GM12878 (cell line): ENCODE results near the gene NF1. TPM values are rescaled to one million over a fixed set of nuclear protein-coding genes. Genes with fewer than 3 reads are reported as not detected.

ENCODE experiments used
- ATAC-seq: fragments of 200-7000 bp; cut with Tn5 transposase; 3 replicates; pipeline ENCODE4 v1.9.1; 2020; ENCODE audit warnings: mild to moderate bottlenecking, moderate library complexity
- BruUV-seq: library from RNA; stranded (reverse); fragments of 400-500 nt; replicated peaks from 2 replicates; lab custom pipeline; 2021; lab: Mats Ljungman, UMichigan
- CTCF ChIA-PET: fragments of 300-600 bp; sonication (Branson Sonifier 250); formaldehyde crosslinking; extraction: SDS; loops from one replicate; lab custom pipeline; 2021; ENCODE audit warnings: inconsistent platforms; lab: Yijun Ruan, JAX
- POLR2A ChIA-PET: fragments of 350-600 bp; formaldehyde crosslinking; extraction: SDS; loops from one replicate; lab custom pipeline; 2021; ENCODE audit warnings: inconsistent platforms; lab: Charles Lee
- RAD21 ChIA-PET: fragments of 300-600 bp; sonication (Branson Sonifier 250); formaldehyde crosslinking; loops from one replicate; lab custom pipeline; 2023; ENCODE audit warnings: antibody characterized with exemption; ENCODE audit not compliant: unreplicated experiment; lab: Charles Lee
- SMC1A ChIA-PET: fragments of 300-600 bp; sonication (Branson Sonifier 250); formaldehyde crosslinking; loops from one replicate; lab custom pipeline; 2023; ENCODE audit not compliant: unreplicated experiment, uncharacterized antibody; lab: Charles Lee
- DNase-seq: peaks from one replicate; pipeline ENCODE4 v3.0.0-alpha.2; 2011; ENCODE audit warnings: low read depth, low spot score
- FAIRE-seq: peaks from 3 replicates; lab custom pipeline; 2011; peaks lifted over from hg19 to GRCh38; lab: Jason Lieb, UNC
- H2AFZ ChIP-seq: 2 replicates; pipeline ENCODE4 v1.6.0; 2011; ENCODE audit warnings: low read depth, low read length, control low read depth; ENCODE audit not compliant: control insufficient read depth
- H3K27ac ChIP-seq: 2 replicates; pipeline ENCODE4 v1.5.1; 2011; ENCODE audit warnings: control low read depth; ENCODE audit not compliant: control insufficient read depth, insufficient read depth
- H3K27me3 ChIP-seq, 2 experiments: replicated peaks in 1 of 2; 2 replicates each; pipeline versions ENCODE4 v1.6.0 to v1.6.1; 2011; ENCODE audit warnings: low read length in 1 of 2; ENCODE audit not compliant: control insufficient read depth in 2 of 2, insufficient read depth in 2 of 2
- H3K36me3 ChIP-seq, 2 experiments: 2 replicates each; pipeline ENCODE4 v1.5.1; 2011; ENCODE audit warnings: low read length in 1 of 2; ENCODE audit not compliant: control insufficient read depth in 2 of 2, insufficient read depth in 2 of 2
- H3K4me1 ChIP-seq: 2 replicates; pipeline ENCODE4 v1.6.1; 2011; ENCODE audit warnings: mild to moderate bottlenecking, low read length, moderate library complexity, mixed read lengths; ENCODE audit not compliant: control insufficient read depth, insufficient read depth
- H3K4me2 ChIP-seq: 2 replicates; pipeline ENCODE4 v1.6.0; 2011; ENCODE audit warnings: control low read depth; ENCODE audit not compliant: control insufficient read depth, insufficient read depth
- H3K4me3 ChIP-seq: fragments of 200-600 bp; sonication (generic); 2 replicates; pipeline ENCODE4 v1.5.1; 2016
- H3K79me2 ChIP-seq: 2 replicates; pipeline ENCODE4 v1.6.0; 2011; ENCODE audit warnings: low read length; ENCODE audit not compliant: control insufficient read depth, insufficient read depth
- H3K9ac ChIP-seq: 2 replicates; pipeline ENCODE4 v1.8.0; 2011; ENCODE audit warnings: low read length, control low read depth, mixed read lengths; ENCODE audit not compliant: control insufficient read depth, insufficient read depth
- H3K9me3 ChIP-seq: replicated peaks from 3 replicates; pipeline ENCODE4 v1.5.1; 2011; ENCODE audit warnings: mild to moderate bottlenecking, low read length; ENCODE audit not compliant: control insufficient read depth, insufficient read depth
- H4K20me1 ChIP-seq: 2 replicates; pipeline ENCODE4 v1.6.0; 2011; ENCODE audit not compliant: control insufficient read depth, insufficient read depth
- BCL11A ChIP-seq: IDR thresholded peaks from 2 replicates; pipeline ENCODE4 v1.6.1; 2011; ENCODE audit warnings: low read depth, low read length
- BMI1 ChIP-seq: fragments of 450-650 bp; IDR thresholded peaks from 2 replicates; pipeline ENCODE4 v1.6.1; 2016; ENCODE audit warnings: mild to moderate bottlenecking, moderate library complexity, borderline replicate concordance
- CBX3 ChIP-seq: fragments of 200-600 bp; sonication (generic); IDR thresholded peaks from 2 replicates; pipeline ENCODE4 v1.6.1; 2016; ENCODE audit warnings: low read depth, borderline replicate concordance
- CEBPB ChIP-seq, 2 experiments: fragments of 150-350 bp in 1 of 2; IDR thresholded peaks; 2 replicates each; pipeline ENCODE4 v1.6.1; 2012 to 2014; ENCODE audit warnings: low read depth in 2 of 2, low read length in 2 of 2, borderline replicate concordance in 1 of 2, inconsistent platforms in 1 of 2
- CHD4 ChIP-seq: fragments of 200-600 bp; sonication (generic); IDR thresholded peaks from 2 replicates; pipeline ENCODE4 v1.6.1; 2016; ENCODE audit warnings: mild to moderate bottlenecking
- CTCF ChIP-seq, 3 experiments: IDR thresholded peaks in 2 of 3; conservative IDR thresholded peaks in 1 of 3; 2 replicates each; pipeline ENCODE4 v1.5.1; 2011; ENCODE audit warnings: low read depth in 3 of 3, low read length in 3 of 3, mild to moderate bottlenecking in 3 of 3, control low read depth in 2 of 3, moderate library complexity in 2 of 3, inconsistent platforms in 1 of 3, mixed read lengths in 1 of 3; ENCODE audit not compliant: control insufficient read depth in 2 of 3, insufficient read depth in 1 of 3; ENCODE audit errors: extremely low read depth in 1 of 3
- E2F4 ChIP-seq: IDR thresholded peaks from 2 replicates; pipeline ENCODE4 v1.6.1; 2012; ENCODE audit warnings: low read depth, low read length, improper control_type of control experiment
- EP300 ChIP-seq, 2 experiments: fragments of 150-350 bp in 1 of 2; IDR thresholded peaks; 2 replicates each; pipeline ENCODE4 v1.6.1; 2011 to 2012; ENCODE audit warnings: low read depth in 2 of 2, low read length in 2 of 2, borderline replicate concordance in 1 of 2, improper control_type of control experiment in 1 of 2, inconsistent platforms in 1 of 2; ENCODE audit not compliant: control insufficient read depth in 1 of 2
- KAT2A ChIP-seq: conservative IDR thresholded peaks from 2 replicates; pipeline ENCODE4 v1.6.1; 2011; ENCODE audit warnings: low read depth, low read length; ENCODE audit not compliant: control insufficient read depth
- SREBF1 ChIP-seq: IDR thresholded peaks from 2 replicates; pipeline ENCODE4 v1.6.1; 2012; ENCODE audit warnings: mild to moderate bottlenecking, low read length
- SRF ChIP-seq, 2 experiments: IDR thresholded peaks; 2 replicates each; pipeline ENCODE4 v1.6.1; 2011; ENCODE audit warnings: low read depth in 2 of 2, low read length in 2 of 2, mild to moderate bottlenecking in 1 of 2, moderate library complexity in 1 of 2
- TAF1 ChIP-seq: IDR thresholded peaks from 2 replicates; pipeline ENCODE4 v1.6.1; 2011; ENCODE audit warnings: mild to moderate bottlenecking, low read depth, low read length, borderline replicate concordance
- TCF12 ChIP-seq: IDR thresholded peaks from 2 replicates; pipeline ENCODE4 v1.6.1; 2011; ENCODE audit warnings: low read depth, mild to moderate bottlenecking, low read length
- ZBED1 ChIP-seq: IDR thresholded peaks from 2 replicates; pipeline ENCODE4 v1.6.1; 2016; ENCODE audit warnings: borderline replicate concordance
- ZNF217 ChIP-seq: fragments of 450-650 bp; IDR thresholded peaks from 2 replicates; pipeline ENCODE4 v1.6.1; 2017; ENCODE audit warnings: antibody characterized with exemption, mild to moderate bottlenecking
- ZNF384 ChIP-seq: IDR thresholded peaks from 2 replicates; pipeline ENCODE4 v1.6.1; 2012; ENCODE audit warnings: low read depth, mild to moderate bottlenecking, low read length, improper control_type of control experiment, borderline replicate concordance
- ZZZ3 ChIP-seq: IDR thresholded peaks from 2 replicates; pipeline ENCODE4 v1.6.1; 2011; ENCODE audit warnings: low read depth; ENCODE audit not compliant: control insufficient read depth, insufficient read length
- WGBS: methylation state at CpG from one replicate; pipeline ENCODE4 v1.1.6; 2016; ENCODE audit warnings: low lambda C conversion rate; ENCODE audit not compliant: insufficient replicate concordance, insufficient coverage; ENCODE audit errors: missing lambda C conversion rate; 5-methylcytosine and 5-hydroxymethylcytosine counted together
- in situ Hi-C: fragments of 300-500 bp; cut with MboI; formaldehyde crosslinking; loops from 9 replicates; pipeline ENCODE4 v1.14.3; 2018; ENCODE audit warnings: mixed read lengths
- intact Hi-C: fragments of 100-400 bp; cut with micrococcal nuclease; formaldehyde crosslinking; loops from one replicate; pipeline ENCODE4 v1.14.2; 2022; ENCODE audit not compliant: unreplicated experiment
- polyA plus RNA-seq, 11 experiments: library from polyadenylated mRNA; depleted of rRNA in 4 of 11; unstranded in 6 of 11; stranded (reverse) in 5 of 11; fragments of >200 nt; fragmentation: Nextera tagmentation in 4 of 11; fragmentation: Illumina TruSeq in 1 of 11; extraction: Ambion mirVana in 4 of 11; extraction: Trizol in 1 of 11; gene quantifications; 1 replicate in 1 of 11; 2 replicates in 10 of 11; pipeline versions ENCODE4 v1.2.1 to v1.2.3, GENCODE V29; 2011 to 2016; ENCODE audit warnings: inconsistent platforms in 2 of 11, missing spikeins in 2 of 11, low read depth in 1 of 11
- total RNA-seq, 4 experiments: library from RNA; depleted of rRNA in 3 of 4; stranded (reverse); fragments of >200 nt in 3 of 4; fragmentation: Illumina TruSeq in 1 of 4; extraction: Trizol in 1 of 4; gene quantifications; 2 replicates each; pipeline versions ENCODE4 v1.2.1 to v1.2.3, GENCODE V29; 2013 to 2021
- TF ChIP-seq, protein P1 (sequence below): fragments of 450-650 bp; IDR thresholded peaks from 2 replicates; pipeline ENCODE4 v1.6.1; 2017; ENCODE audit warnings: low read depth, mild to moderate bottlenecking, moderate library complexity

Gene NF1
- total and polyA plus RNA-seq, 10 of the 15 experiments (the other 5 are each of a cell fraction or from before 2014, with no cell fraction given): 2.5 to 31.8 (median 16.6) TPM

DNA sequence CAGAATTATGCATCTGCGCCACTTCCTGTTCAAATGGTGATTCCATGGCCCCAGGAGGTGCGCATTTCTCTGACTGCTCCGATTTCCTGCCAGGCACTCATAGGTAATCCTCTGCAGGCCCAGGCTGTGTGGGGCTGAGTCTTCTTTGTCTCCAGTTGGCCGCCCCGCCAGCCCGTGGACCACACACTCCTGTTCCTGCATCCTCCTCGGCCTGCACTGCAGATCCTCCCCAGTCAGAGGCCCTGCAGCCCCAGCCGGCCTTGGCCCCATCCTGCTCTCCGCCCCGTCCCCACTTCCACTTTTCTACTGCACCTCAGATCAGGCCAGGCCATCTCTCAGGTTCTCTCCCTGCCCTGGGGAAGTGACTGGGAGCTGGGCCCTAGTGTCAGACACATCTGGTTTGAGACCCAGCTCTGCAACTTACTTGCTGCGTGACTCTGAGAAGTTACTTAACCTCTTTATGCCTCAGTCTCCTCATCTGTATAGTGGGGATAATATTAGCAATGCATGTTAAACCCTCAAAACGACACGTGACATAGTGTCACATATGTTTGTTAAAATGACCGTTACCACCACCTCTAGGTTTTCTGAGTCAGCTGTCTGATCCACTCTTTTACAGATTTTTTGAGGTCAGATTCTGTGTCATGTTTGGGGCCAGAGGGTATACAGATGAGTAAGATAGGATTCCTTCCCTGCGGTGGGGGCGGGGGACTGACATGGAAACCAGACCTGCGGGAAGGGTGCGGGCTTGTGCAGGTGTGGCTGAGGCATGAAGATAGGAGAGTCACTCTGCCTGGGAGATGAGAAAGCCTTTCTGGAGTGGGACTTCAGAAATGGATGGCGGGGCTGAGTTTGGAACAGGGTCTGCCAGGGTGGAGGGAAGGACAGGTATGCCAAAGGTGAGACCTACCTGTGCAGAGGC is 309.5 kb downstream of the NF1 start:
- 34% methylated on average over 19 of the region's 19 CpGs for WGBS
- Histone ChIP-seq H3K27me3 (no peaks in the 10 kb centered on the region; a peak in 1 of 4 replicates), H4K20me1 (no peaks in the 10 kb centered on the region), H3K4me2 (no peak overlapping the region), H3K36me3 (no peaks in the 10 kb centered on the region), H3K9me3 (no peaks in the 10 kb centered on the region), H3K9ac (no peak overlapping the region), H3K79me2 (no peaks in the 10 kb centered on the region), H3K4me3 (no peak overlapping the region), H3K27ac (no peak overlapping the region), H3K4me1 (no peaks in the 10 kb centered on the region), H2AFZ (no peak overlapping the region)
- no peak for FAIRE-seq
- no peak for DNase-seq
- CTCF ChIA-PET: no interaction called here
- no TSS peak for BruUV-seq
- intact Hi-C loops: no loop called here
- in situ Hi-C loops: no loop called here
- SMC1A ChIA-PET: no interaction called here
- no peak for ATAC-seq
- TF ChIP-seq CEBPB (IDR thresholded peaks at IDR 0.05; ENCODE audit: borderline replicate concordance in 1 of 2, low read depth in 2 of 2, low read length in 2 of 2) (no peak), KAT2A (no peak), EP300 (IDR thresholded peaks at IDR 0.05; ENCODE audit: borderline replicate concordance in 1 of 2, control insufficient read depth in 1 of 2, low read depth in 2 of 2, low read length in 2 of 2) (no peak), CTCF (IDR thresholded peaks at IDR 0.05 in 2 of 3, conservative IDR thresholded peaks at IDR 0.05 in 1 of 3; ENCODE audit: control insufficient read depth in 2 of 3, extremely low read depth in 1 of 3, insufficient read depth in 1 of 3, low read depth in 3 of 3, low read length in 3 of 3) (no peak), CHD4 (no peak), ZBED1 (no peak), TCF12 (no peak), BMI1 (no peak), CBX3 (no peak), BCL11A (no peak), TAF1 (no peak), ZZZ3 (no peak), ZNF217 (no peak), SRF (IDR thresholded peaks at IDR 0.05; ENCODE audit: low read depth in 2 of 2, low read length in 2 of 2) (no peak), ZNF384 (no peak), E2F4 (no peak), SREBF1 (no peak)
- TF ChIP-seq, protein P1, sequence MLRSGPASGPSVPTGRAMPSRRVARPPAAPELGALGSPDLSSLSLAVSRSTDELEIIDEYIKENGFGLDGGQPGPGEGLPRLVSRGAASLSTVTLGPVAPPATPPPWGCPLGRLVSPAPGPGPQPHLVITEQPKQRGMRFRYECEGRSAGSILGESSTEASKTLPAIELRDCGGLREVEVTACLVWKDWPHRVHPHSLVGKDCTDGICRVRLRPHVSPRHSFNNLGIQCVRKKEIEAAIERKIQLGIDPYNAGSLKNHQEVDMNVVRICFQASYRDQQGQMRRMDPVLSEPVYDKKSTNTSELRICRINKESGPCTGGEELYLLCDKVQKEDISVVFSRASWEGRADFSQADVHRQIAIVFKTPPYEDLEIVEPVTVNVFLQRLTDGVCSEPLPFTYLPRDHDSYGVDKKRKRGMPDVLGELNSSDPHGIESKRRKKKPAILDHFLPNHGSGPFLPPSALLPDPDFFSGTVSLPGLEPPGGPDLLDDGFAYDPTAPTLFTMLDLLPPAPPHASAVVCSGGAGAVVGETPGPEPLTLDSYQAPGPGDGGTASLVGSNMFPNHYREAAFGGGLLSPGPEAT: no peak
- POLR2A ChIA-PET: no interaction called here
- RAD21 ChIA-PET: no interaction called here
